ENCODE results near the gene CDCA4. TPM values are rescaled to one million over a fixed set of nuclear protein-coding genes. Genes with fewer than 3 reads are reported as not detected.

The CDCA4 gene
- total and polyA plus RNA-seq, 2 experiments from 2014 or later: 34.5 to 47.7 TPM

- H3K36me3 ChIP-seq: no peaks in the 10 kb centered on the region
- no peak for DNase-seq (ENCODE audit: low read depth in 1 of 2, low spot score in 1 of 2)
- H3K27me3 ChIP-seq: peaks cover 19% of the 10 kb centered on the region
- H3K9me3 ChIP-seq (ENCODE audit: low read depth): no peaks in the 10 kb centered on the region
- H3K4me3 ChIP-seq: no peak overlapping the region
- no peak overlapping the region for H3K27ac ChIP-seq
- no peak for TF ChIP-seq CTCF (IDR thresholded peaks at IDR 0.05; ENCODE audit: low read depth, low read length)
- H3K4me1 ChIP-seq (ENCODE audit: low read depth): peaks cover 20% of the 10 kb centered on the region
These were observed 38.4 kb upstream of the CDCA4 start for GRCh38 chr14:105059035-105059924.

DNA sequence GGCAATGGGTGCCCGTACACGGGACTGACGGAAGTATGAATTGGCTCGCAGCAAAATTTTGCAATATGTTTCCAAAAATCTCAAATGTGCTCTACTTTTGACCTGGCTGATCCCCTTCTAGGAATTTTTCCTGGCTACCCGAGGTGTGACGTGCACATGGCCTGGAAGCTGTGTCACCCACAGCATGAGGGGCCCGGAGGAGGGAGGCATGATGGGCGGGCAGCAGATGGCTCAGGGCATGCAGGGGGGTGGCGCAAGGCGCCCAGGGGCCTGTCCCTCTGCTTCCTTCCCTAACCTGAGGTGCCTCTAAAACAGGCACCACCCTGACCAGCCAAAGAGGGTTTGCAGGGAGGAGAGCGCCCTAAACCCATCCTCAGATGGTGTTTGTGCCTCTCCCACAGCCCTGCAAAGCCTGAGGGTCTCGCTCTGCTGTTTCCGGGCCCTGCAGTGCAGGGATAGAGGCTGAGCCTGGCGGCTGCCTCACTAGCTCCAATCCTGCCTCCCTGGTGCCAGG is 37.7 kb upstream of the CDCA4 start:
- H3K9me3 ChIP-seq (ENCODE audit: low read depth): no peaks in the 10 kb centered on the region
- peaks cover 20% of the 10 kb centered on the region for H3K4me1 ChIP-seq (ENCODE audit: low read depth)
- no peaks in the 10 kb centered on the region for H3K36me3 ChIP-seq
- no peak for TF ChIP-seq CTCF (IDR thresholded peaks at IDR 0.05; ENCODE audit: low read depth, low read length)
- peaks cover 19% of the 10 kb centered on the region for H3K27me3 ChIP-seq
- no peak for DNase-seq (ENCODE audit: low read depth in 1 of 2, low spot score in 1 of 2)
- H3K4me3 ChIP-seq: no peak overlapping the region
- H3K27ac ChIP-seq: no peak overlapping the region

- no peaks in the 10 kb centered on the region for H3K36me3 ChIP-seq
- DNase-seq (ENCODE audit: low read depth in 1 of 2, low spot score in 1 of 2): no peak
- no peak overlapping the region for H3K4me3 ChIP-seq
- peaks cover 19% of the 10 kb centered on the region for H3K27me3 ChIP-seq
- peaks cover 20% of the 10 kb centered on the region for H3K4me1 ChIP-seq (ENCODE audit: low read depth)
- no peak for TF ChIP-seq CTCF (IDR thresholded peaks at IDR 0.05; ENCODE audit: low read depth, low read length)
- H3K9me3 ChIP-seq (ENCODE audit: low read depth): no peaks in the 10 kb centered on the region
- H3K27ac ChIP-seq: no peak overlapping the region
These were observed 35.5 kb upstream of the CDCA4 start for GRCh38 chr14:105056303-105056831.

DNA sequence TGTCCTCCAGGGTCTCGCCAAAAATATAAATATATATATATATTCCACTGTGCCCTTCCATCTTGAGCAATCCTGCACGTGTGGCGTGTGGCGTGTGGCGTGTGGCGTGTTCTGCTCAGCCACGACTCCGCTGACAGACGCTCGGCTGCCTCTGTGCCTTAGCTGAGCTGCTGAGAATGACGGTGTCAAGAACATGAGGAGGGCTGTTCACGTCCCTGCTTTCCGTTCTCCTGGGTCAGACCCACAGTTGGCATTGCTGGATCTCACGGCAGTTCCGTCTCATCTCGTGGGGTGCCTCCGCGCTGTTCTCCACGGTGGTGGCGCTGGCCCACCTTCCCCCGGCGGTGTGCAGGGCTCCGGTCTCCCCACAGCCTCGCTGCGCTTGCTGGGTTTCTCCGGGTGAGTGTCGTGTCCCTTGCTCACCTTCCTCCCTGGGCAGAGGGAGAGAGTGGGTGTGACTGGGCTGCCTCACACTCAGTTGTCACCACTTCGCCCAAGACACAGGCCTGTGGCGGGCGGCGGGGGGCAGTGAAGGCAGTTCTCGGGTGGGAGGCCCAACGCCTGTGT is 34.9 kb upstream of the CDCA4 start:
- Histone ChIP-seq H3K4me1 (ENCODE audit: low read depth) (peaks cover 20% of the 10 kb centered on the region), H3K27ac (no peak overlapping the region), H3K4me3 (no peak overlapping the region), H3K27me3 (peaks cover 19% of the 10 kb centered on the region), H3K36me3 (no peaks in the 10 kb centered on the region), H3K9me3 (ENCODE audit: low read depth) (no peaks in the 10 kb centered on the region)
- no peak for TF ChIP-seq CTCF (IDR thresholded peaks at IDR 0.05; ENCODE audit: low read depth, low read length)
- no peak for DNase-seq (ENCODE audit: low read depth in 1 of 2, low spot score in 1 of 2)

DNA sequence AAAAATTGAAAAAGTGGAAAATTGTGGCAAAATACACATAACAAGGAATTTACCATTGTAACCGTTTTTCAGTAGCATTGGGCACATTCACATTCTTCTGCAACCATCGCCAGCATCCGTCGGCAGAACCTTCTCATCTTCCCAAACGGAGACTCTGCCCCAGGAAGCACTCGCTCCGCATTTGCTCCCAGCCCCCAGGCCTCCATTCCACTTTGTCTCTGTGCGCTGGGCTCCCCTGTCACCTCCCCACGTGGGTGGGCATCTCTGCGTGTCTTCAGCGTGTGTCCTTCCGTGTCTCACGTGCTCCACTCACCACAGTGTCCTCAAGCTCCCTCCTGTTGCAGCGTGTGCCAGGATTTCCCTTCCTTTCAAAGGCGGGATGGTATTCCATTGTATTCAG is 34.5 kb upstream of the CDCA4 start:
- Histone ChIP-seq H3K27me3 (peaks cover 22% of the 10 kb centered on the region), H3K4me3 (no peak overlapping the region), H3K4me1 (ENCODE audit: low read depth) (peaks cover 20% of the 10 kb centered on the region), H3K27ac (no peak overlapping the region), H3K9me3 (ENCODE audit: low read depth) (no peaks in the 10 kb centered on the region), H3K36me3 (no peaks in the 10 kb centered on the region)
- TF ChIP-seq CTCF (IDR thresholded peaks at IDR 0.05; ENCODE audit: low read depth, low read length): no peak
- no peak for DNase-seq (ENCODE audit: low read depth in 1 of 2, low spot score in 1 of 2)

Measured in cardiac muscle cell (in vitro differentiated cells and primary cell).